NCI-H526 treated with DMSO at 0.1 percent for 48 hours (cell line): ENCODE measurements around the gene RDH12.
"Not testable (repeated sequence)": the region's sequence is repeated elsewhere in the genome, so short reads cannot be mapped to it uniquely, and the experiment has no call there.

Experiments used
- DNase-seq: peaks from one replicate; lab custom pipeline; 2025; lab: John Stamatoyannopoulos, UW

The RDH12 gene

DNA sequence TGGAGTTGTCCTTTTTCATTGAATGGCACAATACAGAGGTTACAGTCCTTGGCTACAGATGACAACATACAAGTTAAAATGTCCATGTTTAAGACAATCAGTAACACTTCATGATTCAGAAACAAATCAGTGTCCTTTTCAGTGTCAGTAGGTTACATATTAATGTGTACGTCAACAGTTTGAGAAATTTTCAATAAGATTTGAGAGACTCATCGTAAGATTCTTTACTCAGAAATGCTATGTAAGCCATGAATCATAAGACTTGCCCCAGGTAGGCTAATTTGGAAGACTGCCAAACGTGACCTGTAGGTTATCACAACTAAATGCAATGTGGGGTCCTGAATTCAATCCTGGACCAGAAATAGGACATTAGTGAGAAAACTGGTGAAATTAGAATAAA lies 3.5 kb downstream of the RDH12 start:
- DNase-seq: no peak

GRCh38 chr14:67709346-67709745 lies 7.7 kb downstream of the RDH12 start:
- DNase-seq: not testable (repeated sequence)

GRCh38 chr14:67709796-67710195 lies 8.1 kb downstream of the RDH12 start:
- DNase-seq: not testable (repeated sequence)

DNA sequence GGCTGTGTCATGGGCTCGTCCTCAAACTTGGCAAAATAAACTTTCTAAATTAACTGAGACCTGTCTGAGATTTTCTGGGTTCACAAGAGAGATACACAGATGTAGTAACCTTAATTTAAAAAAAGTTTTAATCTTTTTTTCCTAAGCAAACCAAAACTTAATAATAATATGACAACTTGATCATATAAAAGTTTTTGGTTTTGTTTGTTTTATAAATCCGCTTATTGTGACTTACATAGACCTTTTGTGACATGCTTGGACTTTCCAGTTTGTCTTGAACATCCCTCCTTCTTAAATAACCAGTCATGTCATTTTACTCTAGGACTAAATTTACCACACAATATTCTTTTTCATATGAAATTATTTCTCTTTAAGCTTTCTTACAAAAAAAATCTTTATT lies 8.5 kb downstream of the RDH12 start:
- DNase-seq: no peak

DNA sequence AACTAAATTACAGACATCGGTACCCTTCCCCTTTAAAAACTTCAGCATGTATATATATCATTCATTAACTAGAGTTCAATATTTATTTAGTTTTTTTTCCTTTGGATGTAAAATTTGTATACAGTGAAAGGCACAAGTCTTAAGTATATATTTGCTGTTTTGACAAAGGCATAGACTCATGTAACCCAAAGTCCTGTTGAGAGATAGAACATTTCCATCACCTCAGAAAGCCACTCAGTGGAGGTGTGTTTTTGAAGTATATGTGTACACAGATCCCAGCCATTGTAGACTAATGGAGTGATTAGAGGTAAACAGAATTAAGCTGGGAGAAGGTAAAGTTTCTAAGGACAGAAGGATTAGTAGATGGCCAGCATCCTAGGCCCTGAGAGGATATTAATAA lies 15.4 kb downstream of the RDH12 start:
- DNase-seq: no peak

DNA sequence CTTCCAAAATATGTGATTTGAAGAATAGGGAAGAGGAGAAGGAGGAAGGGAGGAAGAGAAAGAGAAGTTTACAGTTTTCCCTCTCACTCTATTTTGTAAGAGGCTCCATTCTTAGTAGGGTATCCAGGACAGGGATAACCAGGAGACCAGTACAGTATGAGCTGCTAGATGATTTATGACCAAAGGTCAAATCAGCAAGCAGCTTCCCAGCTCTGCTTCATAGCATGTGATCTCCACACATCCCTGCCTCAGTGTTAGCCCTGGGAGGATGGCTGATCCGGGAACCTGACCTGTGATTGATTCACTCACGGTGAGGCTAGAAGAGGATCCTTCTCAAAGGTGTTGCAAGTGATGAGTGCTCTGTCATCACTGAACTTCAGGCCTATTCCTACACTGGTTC lies 16.6 kb downstream of the RDH12 start:
- DNase-seq: no peak

GRCh38 chr14:67719385-67719784 lies 17.7 kb downstream of the RDH12 start:
- DNase-seq: not testable (repeated sequence)

- DNase-seq: no peak
Measured at GRCh38 chr14:67719866-67720265, 18.2 kb downstream of the RDH12 start.

DNA sequence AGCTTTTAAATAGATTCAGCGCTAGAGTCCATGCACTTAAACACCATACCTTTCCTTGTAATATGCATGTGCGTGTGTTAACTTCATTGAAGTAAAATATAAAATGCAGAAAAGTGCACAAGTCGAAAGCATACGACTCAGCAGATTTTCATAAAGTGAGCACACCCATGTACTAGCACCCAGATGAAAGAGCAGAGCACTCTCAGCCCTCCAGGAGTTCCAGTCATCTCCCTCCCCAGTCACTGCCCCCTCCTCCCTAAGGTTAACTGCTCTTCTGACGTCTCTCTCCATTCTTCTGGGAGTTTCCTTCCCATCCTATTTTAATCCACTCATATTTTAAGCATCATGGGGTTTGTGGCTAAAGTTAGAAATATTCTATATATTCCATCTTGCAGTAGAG lies 20.2 kb downstream of the RDH12 start:
- DNase-seq: no peak

GRCh38 chr14:67722293-67722692 lies 20.6 kb downstream of the RDH12 start:
- DNase-seq: no peak

DNA sequence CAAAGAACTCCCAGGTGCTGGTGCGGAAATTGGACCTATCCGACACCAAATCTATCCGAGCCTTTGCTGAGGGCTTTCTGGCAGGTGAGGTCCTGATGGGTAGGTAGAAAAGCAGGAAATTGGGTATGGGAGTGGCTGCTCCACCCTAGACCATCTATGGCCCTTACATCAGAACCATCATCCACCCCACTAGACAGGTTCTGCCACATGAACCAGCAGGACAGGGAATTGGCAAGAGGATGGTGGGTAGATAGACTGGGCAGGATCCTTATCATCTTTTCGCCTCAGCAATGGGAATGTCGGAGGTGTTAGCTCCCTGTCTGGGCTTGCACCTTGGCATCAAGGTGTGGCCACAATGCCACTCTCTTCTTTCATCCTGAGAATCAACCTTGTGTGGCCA lies 23.5 kb downstream of the RDH12 start:
- DNase-seq: no peak

DNA sequence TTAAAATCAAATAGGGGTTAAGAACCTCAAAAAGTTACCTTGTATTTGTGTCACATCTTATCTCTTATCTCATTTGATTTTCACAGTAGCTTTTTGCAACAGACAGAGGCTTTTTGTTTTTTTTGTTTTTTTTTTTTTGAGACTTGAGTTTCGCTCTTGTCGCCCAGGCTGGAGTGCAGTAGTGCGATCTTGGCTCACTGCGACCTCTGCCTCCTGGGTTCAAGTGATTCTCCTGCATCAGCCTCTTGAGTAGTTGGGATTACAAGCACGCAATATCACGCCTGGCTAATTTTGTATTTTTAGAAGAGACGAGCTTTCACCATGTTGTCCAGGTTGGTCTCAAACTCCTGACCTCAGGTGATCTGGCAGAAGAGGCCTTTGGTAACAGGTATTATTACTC lies 25.7 kb downstream of the RDH12 start:
- DNase-seq: no peak

GRCh38 chr14:67728258-67728657 lies 26.6 kb downstream of the RDH12 start:
- no peak for DNase-seq

DNA sequence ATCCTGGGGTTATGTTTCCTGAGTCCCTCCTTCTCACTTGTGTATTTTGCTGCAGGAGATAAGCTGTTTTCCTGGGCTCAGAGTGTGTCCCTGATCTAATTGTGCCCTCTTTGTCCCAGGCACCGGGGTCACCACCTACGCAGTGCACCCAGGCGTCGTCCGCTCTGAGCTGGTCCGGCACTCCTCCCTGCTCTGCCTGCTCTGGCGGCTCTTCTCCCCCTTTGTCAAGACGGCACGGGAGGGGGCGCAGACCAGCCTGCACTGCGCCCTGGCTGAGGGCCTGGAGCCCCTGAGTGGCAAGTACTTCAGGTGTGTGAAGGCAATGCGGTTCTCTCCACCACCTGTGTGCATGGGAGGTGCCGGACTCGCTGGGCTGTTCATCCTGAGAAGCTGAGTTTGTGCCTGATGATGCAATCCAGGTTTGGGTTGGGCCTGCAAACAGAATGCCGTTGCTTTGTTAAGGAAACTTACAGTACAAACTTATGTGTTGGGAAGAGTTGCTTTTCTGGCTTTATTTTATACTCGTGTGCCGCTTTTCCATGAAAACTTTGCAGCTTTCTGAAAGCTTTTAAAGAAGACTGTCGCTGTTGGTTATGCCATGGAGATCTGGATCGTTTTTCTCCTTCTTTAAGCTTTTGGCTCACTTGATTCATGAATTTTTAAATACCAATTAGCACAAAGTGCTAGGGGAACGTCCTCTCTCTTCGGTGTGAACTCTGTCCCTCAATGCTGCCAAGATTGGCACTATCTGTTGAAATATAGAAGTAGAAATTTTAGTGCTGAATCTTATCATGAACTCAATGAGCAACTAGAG lies 27.6 kb downstream of the RDH12 start:
- DNase-seq: no peak

DNA sequence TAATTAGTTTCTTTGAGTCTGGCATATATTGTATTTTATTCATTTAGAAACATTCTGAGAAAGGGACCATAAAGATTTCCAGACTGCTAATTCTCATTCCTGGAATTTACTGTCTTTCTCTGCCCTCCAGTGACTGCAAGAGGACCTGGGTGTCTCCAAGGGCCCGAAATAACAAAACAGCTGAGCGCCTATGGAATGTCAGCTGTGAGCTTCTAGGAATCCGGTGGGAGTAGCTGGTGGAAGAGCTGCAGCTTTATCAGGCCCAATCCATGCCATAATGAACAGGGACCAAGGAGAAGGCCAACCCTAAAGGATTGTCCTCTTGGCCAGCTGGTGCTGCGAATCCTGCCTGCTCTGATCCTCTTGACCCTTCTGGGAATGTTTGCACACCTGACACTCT lies 31.9 kb downstream of the RDH12 start:
- no peak for DNase-seq

DNA sequence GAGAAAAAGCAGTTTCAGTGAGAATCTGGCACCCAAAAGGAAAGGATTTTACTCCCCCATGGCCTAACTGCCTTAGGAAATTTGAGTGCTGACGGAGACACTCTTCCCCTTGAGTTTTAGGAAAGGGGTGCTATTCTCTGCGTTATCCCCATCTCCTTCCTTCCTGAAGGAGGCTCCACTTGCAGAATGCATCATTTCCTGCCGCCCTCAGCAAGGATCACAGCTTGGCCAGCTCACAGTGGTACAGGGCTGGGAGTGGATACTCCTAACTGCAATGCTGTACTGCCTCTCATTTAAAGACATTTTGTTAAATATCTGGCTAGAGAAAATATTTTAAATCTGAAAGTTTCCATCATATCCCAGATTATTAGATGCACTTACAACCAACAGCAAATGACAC lies 33.0 kb downstream of the RDH12 start:
- DNase-seq: no peak

DNA sequence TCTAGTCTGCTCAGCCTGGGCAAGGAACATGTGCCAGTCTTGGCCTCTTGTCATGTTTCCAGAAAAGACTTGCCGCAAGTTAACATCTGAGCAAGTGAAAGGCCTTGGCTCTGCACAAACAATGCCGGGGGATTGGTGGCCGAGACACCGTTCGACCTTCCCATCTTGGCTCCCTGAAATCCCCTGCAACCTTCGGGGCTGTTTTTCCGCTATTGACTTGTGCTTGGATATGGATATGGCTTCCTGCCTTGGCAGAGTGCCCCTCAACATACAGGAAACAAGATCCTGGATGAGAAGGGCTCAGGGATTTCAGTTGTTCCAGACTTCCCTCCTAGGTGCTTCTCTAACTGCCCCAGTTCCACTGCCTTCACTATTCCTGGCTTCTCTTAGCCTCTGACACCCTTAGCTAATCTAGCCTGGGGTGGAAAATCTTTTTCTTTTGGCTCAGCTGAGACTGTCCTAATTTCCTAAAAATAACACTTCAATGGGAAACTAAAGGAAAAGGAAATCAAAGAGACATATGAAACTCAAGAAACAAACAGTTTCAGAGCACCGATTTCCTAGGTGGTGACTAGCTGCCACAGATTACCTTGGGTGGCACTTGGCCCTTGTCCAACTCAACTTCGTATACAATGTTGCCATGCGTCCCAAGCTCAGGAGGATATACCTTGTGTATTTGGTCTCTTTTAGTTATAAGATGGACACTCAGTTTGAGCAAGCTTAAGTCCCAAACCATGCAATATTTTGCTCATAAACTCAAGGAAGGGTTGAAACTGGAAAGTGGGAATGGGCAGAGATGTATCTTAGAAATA lies 33.9 kb downstream of the RDH12 start:
- no peak for DNase-seq

- DNase-seq: no peak
Measured at GRCh38 chr14:67736771-67737170, 35.1 kb downstream of the RDH12 start.

GRCh38 chr14:67738740-67739504 lies 37.2 kb downstream of the RDH12 start:
- DNase-seq: peak; percentile 26

GRCh38 chr14:67744046-67744445 lies 42.4 kb downstream of the RDH12 start:
- DNase-seq: no peak

DNA sequence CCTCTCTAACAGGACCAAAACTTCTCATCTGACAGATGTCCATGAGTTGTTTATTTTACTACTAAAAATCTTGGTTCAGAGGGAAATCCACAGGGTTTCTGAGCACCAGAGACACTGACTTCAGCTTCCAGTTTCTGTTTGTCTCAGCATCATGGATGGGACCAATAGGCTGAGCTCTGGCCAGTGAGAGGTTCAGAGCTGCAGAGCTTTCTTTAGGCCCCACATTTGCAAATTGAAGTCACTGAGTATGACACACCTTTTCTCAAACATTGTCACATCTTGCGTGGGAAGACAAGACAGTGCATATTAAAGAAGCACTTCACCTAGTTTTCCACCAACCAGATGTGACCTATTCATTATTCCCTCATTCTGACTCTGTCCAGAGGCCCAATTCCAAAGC lies 45.2 kb downstream of the RDH12 start:
- no peak for DNase-seq

- DNase-seq: no peak
Measured at GRCh38 chr14:67748312-67748711, 46.6 kb downstream of the RDH12 start.
